Measurements from ENCODE around the gene LRRC23. TPM values are rescaled to one million over a fixed set of nuclear protein-coding genes. Genes with fewer than 3 reads are reported as not detected.
A peak's percentile ranks its signal among the peaks of the same experiment; 100 is the strongest.

The LRRC23 gene
- total and polyA plus RNA-seq, 2 of the 13 experiments (the other 11 are each of a cell fraction or from before 2014, with no cell fraction given): 6.0 to 7.8 TPM

GRCh38 chr12:6866920-6867412, 37.7 kb upstream of the LRRC23 start (continued):
- peak; percentile 9 for TF ChIP-seq ZNF407 (CRISPR knock-in tag; IDR thresholded peaks at IDR 0.05; ENCODE audit: not compliant biosample characterization)
- TF ChIP-seq ZNF460 (CRISPR knock-in tag; IDR thresholded peaks at IDR 0.05; ENCODE audit: borderline replicate concordance): no peak
- TF ChIP-seq MAFF (IDR thresholded peaks at IDR 0.05; ENCODE audit: low read depth, low read length): no peak
- TF ChIP-seq ASH2L (IDR thresholded peaks at IDR 0.05; ENCODE audit: insufficient read length, low read depth, low read length): peak; percentile 32
- no peak for TF ChIP-seq ZHX2 (IDR thresholded peaks at IDR 0.05; ENCODE audit: low read depth)
- TF ChIP-seq ZHX2 (CRISPR knock-in tag; IDR thresholded peaks at IDR 0.05; ENCODE audit: borderline replicate concordance): no peak
- TF ChIP-seq ETS1 (CRISPR knock-in tag; IDR thresholded peaks at IDR 0.05): no peak
- peak; percentile 41; the same call in 1 of the 2 replicates for TF ChIP-seq ZFX (CRISPR knock-in tag; IDR thresholded peaks at IDR 0.05; ENCODE audit: low read depth)
- no peak for TF ChIP-seq RXRB (CRISPR knock-in tag; IDR thresholded peaks at IDR 0.05; ENCODE audit: borderline replicate concordance)
- 0 out of 2 replicates have a peak, but pooled peaks have one; percentile 38 for TF ChIP-seq ZNF275 (CRISPR knock-in tag; IDR thresholded peaks at IDR 0.05; ENCODE audit: borderline replicate concordance)
- no peak for TF ChIP-seq SUZ12 (IDR thresholded peaks at IDR 0.05; ENCODE audit: low read depth, low read length)
